Heart left ventricle (tissue), 13 donors: ENCODE measurements around the gene MTG1.
A peak's percentile ranks its signal among the peaks of the same experiment; 100 is the strongest.

Experiments
- POLR2A ChIP-seq, 2 donors: fragments of 450-650 bp; IDR thresholded peaks; one replicate each; pipeline ENCODE4 v1.6.1; 2017; ENCODE audit warnings: antibody characterized with exemption in 2 of 2, mild to moderate bottlenecking in 2 of 2, moderate library complexity in 2 of 2
- TF ChIP-seq, protein P1 (sequence below), 12 donors: fragments of 200-600 bp; sonication (generic) in 4 of 12; IDR thresholded peaks; one replicate each; pipeline versions ENCODE4 v1.5.0 to v1.8.0; 2018 to 2022; ENCODE audit warnings: antibody characterized with exemption in 12 of 12, mild to moderate bottlenecking in 5 of 12
- donor health status: ischemic (EF 13 %, LVEDD 7.1; RV severe dilation, severe dysfunction).
- donor health status: DM: no; HTN: yes; CAD: no.
- donor health status: DM: no; HTN: no; CAD: no.
- donor health status: ischemic (EF 25% LVEDD 6.9; RV normal size, moderate dysfunction).
- donor health status: ischemic (EF 25% LVEDD 5.7; RV mildly dilated, moderate dysfunction).
- donor health status: ischemic (EF 35%, LVEDD 5.7; RV mildly dilated, moderate dysfunction).
- donor health status: nonischemic (EF 11% LVEDD 7.7; RV severe dilation, severe dysfunction).
- donor health status: DM: yes; HTN: yes; CAD: no.
- donor health status: PGD.
- donor health status: ischemic (EF 29% LVEDD 5.4; RV normal size, mild dysfunction).
- donor health status: nonischemic (EF 23%, LVEDD 6.1; RV moderate dilation, normal function).

DNA sequence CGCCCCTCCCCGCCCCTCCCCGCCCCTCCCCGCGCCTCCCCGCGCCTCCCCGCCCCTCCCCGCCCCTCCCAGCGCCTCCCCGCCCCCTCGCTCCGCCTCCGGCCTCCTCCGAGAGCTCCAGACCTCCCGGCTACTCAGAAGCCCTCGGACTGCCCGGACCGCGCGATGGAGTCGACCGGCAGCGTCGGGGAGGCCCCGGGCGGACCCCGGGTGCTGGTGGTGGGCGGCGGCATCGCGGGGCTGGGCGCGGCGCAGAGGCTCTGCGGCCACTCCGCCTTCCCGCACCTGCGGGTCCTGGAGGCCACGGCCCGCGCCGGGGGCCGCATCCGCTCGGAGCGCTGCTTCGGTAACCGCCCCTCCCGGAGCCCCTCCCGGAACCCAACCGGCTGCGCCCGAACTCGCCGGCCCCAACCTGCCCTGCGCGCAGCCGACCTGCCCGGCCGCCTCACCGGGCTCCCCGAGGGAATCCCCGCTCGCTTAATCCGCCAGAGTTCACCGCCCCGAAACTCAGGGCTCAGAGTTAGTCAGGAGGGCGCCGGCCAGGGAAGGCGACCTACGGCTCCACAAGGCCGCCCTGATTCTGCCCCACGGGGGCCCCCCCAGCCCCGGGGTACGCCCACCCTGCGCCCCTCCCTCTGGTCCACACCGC lies 14.7 kb upstream of the MTG1 start, which contains the start of gene PAOX:
- TF ChIP-seq, protein P1, sequence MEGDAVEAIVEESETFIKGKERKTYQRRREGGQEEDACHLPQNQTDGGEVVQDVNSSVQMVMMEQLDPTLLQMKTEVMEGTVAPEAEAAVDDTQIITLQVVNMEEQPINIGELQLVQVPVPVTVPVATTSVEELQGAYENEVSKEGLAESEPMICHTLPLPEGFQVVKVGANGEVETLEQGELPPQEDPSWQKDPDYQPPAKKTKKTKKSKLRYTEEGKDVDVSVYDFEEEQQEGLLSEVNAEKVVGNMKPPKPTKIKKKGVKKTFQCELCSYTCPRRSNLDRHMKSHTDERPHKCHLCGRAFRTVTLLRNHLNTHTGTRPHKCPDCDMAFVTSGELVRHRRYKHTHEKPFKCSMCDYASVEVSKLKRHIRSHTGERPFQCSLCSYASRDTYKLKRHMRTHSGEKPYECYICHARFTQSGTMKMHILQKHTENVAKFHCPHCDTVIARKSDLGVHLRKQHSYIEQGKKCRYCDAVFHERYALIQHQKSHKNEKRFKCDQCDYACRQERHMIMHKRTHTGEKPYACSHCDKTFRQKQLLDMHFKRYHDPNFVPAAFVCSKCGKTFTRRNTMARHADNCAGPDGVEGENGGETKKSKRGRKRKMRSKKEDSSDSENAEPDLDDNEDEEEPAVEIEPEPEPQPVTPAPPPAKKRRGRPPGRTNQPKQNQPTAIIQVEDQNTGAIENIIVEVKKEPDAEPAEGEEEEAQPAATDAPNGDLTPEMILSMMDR (IDR thresholded peaks at IDR 0.05) = no peak
- peak in 1 of 2 donors; percentile 21 for TF ChIP-seq POLR2A (IDR thresholded peaks at IDR 0.05)
